Activated naive CD4-positive, alpha-beta T cell treated with anti-CD3 and anti-CD28 coated beads for 36 hours (primary cell): ENCODE measurements around the gene WNT2B. TPM values are rescaled to one million over a fixed set of nuclear protein-coding genes. Genes with fewer than 3 reads are reported as not detected.

Source experiments
- CTCF ChIA-PET: fragments of 350-600 bp; sonication (Branson Sonifier 250); formaldehyde crosslinking; loops from one replicate; lab custom pipeline; 2021; ENCODE audit warnings: antibody characterized with exemption; lab: Charles Lee
- DNase-seq: peaks from one replicate; pipeline ENCODE4 v3.0.0-alpha.2; 2020
- H3K27ac Mint-ChIP-seq: one replicate; pipeline ENCODE4 v1.8.0; 2021; ENCODE audit warnings: mild to moderate bottlenecking, mixed read lengths
- H3K27me3 Mint-ChIP-seq: one replicate; pipeline ENCODE4 v1.8.0; 2021; ENCODE audit warnings: low read depth, mixed read lengths
- H3K36me3 Mint-ChIP-seq: one replicate; pipeline ENCODE4 v1.8.0; 2021; ENCODE audit warnings: low read depth, mixed read lengths
- H3K4me1 Mint-ChIP-seq: one replicate; pipeline ENCODE4 v1.8.0; 2021; ENCODE audit warnings: low read depth, mixed read lengths
- H3K4me3 Mint-ChIP-seq: one replicate; pipeline ENCODE4 v1.8.0; 2021; ENCODE audit warnings: mild to moderate bottlenecking, moderate library complexity, mixed read lengths
- H3K9me3 Mint-ChIP-seq: one replicate; pipeline ENCODE4 v1.8.0; 2021; ENCODE audit warnings: mixed read lengths
- intact Hi-C: fragments of 100-400 bp; cut with micrococcal nuclease; formaldehyde crosslinking; loops from one replicate; pipeline ENCODE4 v1.15.1; 2023
- total RNA-seq, 2 experiments: library from RNA; stranded (reverse); gene quantifications; one replicate each; pipeline ENCODE4 v1.2.3, GENCODE V29; 2021

WNT2B gene
- total RNA-seq, 2 experiments from 2014 or later, result 0.12 TPM; not detected in 1

- intact Hi-C loops, result no loop called here
- H3K27ac Mint-ChIP-seq, result no peak overlapping the region
- no peaks in the 10 kb centered on the region for H3K9me3 Mint-ChIP-seq
- no peak for DNase-seq
- no peaks in the 10 kb centered on the region for H3K27me3 Mint-ChIP-seq
- H3K4me1 Mint-ChIP-seq, result no peaks in the 10 kb centered on the region
- H3K4me3 Mint-ChIP-seq, result no peak overlapping the region
- CTCF ChIA-PET, result interaction anchor here (0.7 to 1.6 kb wide), 2 partner anchors 11 to 13 kb away, joined by 3 read pairs; no protein-coding TSS in a partner anchor
- peaks cover 4% of the 10 kb centered on the region for H3K36me3 Mint-ChIP-seq
Observed at GRCh38 chr1:112532064-112532463, 23.3 kb downstream of the WNT2B start.

DNA sequence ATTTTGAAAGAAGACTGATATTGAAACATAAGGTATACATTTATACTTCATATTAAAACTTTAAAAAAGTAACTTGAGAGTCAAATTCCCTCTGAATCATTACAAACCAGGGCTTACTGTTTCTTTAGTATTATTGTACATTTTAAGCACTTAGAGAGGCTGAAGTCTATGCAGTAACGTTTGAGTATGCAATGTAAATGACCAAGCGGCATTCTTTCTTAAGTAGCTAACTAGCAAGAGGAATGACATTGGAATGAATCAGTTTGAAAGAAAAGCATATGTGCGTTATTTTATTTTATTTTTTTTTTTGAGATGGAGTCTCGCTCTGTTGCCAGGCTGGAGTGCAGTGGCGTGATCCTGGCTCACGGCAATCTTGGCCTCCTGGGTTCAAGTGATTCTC lies 24.3 kb downstream of the WNT2B start:
- no peaks in the 10 kb centered on the region for H3K4me1 Mint-ChIP-seq
- no peaks in the 10 kb centered on the region for H3K27me3 Mint-ChIP-seq
- H3K36me3 Mint-ChIP-seq, result peaks cover 2% of the 10 kb centered on the region
- intact Hi-C loops, result no loop called here
- H3K9me3 Mint-ChIP-seq, result no peaks in the 10 kb centered on the region
- H3K27ac Mint-ChIP-seq, result no peak overlapping the region
- CTCF ChIA-PET, result interaction anchor here (1.6 kb wide), 1 partner anchor 10 kb away, joined by 3 read pairs; no protein-coding TSS in a partner anchor
- H3K4me3 Mint-ChIP-seq, result no peak overlapping the region
- DNase-seq, result no peak

GRCh38 chr1:112536561-112536960 lies 27.8 kb downstream of the WNT2B start:
- Mint-ChIP-seq H3K27ac (no peak overlapping the region), H3K4me3 (no peak overlapping the region), H3K4me1 (no peaks in the 10 kb centered on the region), H3K27me3 (no peaks in the 10 kb centered on the region), H3K9me3 (no peaks in the 10 kb centered on the region), H3K36me3 (peaks cover 8% of the 10 kb centered on the region)
- intact Hi-C loops, result no loop called here
- DNase-seq, result no peak
- CTCF ChIA-PET, result no interaction called here

DNA sequence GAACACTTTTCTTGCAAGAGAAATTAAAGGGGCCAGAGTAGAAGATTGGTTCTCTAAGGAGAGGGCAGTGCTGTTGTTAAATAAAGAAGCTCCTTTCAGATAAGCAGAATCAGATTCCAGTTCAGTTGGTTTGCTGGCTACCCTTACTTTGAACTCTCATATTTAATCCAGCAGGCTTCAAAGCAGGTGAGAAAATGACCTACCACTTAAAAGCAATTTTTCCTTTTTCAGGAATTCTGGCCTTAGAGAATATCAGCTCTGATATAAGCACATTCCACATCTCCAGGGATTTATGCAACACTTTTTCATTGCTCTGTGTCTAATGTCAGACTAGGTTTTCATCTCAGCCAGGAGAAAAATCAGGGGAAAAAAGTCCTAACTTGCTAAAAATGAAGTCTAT lies 28.7 kb downstream of the WNT2B start:
- no peaks in the 10 kb centered on the region for H3K9me3 Mint-ChIP-seq
- no peak overlapping the region for H3K4me3 Mint-ChIP-seq
- DNase-seq, result no peak
- intact Hi-C loops, result no loop called here
- H3K27me3 Mint-ChIP-seq, result no peaks in the 10 kb centered on the region
- no peak overlapping the region for H3K27ac Mint-ChIP-seq
- peaks cover 8% of the 10 kb centered on the region for H3K36me3 Mint-ChIP-seq
- no peaks in the 10 kb centered on the region for H3K4me1 Mint-ChIP-seq
- CTCF ChIA-PET, result no interaction called here

- no peak overlapping the region for H3K4me3 Mint-ChIP-seq
- intact Hi-C loops, result no loop called here
- H3K27ac Mint-ChIP-seq, result no peak overlapping the region
- H3K4me1 Mint-ChIP-seq, result no peaks in the 10 kb centered on the region
- H3K36me3 Mint-ChIP-seq, result peaks cover 5% of the 10 kb centered on the region
- H3K27me3 Mint-ChIP-seq, result no peaks in the 10 kb centered on the region
- H3K9me3 Mint-ChIP-seq, result no peaks in the 10 kb centered on the region
- CTCF ChIA-PET, result interaction anchor here (1.9 kb wide), 1 partner anchor 37 kb away, joined by 7 read pairs; no protein-coding TSS in a partner anchor
- no peak for DNase-seq
Observed at GRCh38 chr1:112538883-112539282, 30.1 kb downstream of the WNT2B start.

GRCh38 chr1:112540226-112540794 lies 31.5 kb downstream of the WNT2B start:
- peaks cover 2% of the 10 kb centered on the region for H3K4me1 Mint-ChIP-seq
- CTCF ChIA-PET, result interaction anchor here (0.6 kb wide), 1 partner anchor 104 kb away, joined by 4 read pairs; no protein-coding TSS in a partner anchor
- H3K36me3 Mint-ChIP-seq, result peaks cover 5% of the 10 kb centered on the region
- DNase-seq, result no peak
- H3K27me3 Mint-ChIP-seq, result no peaks in the 10 kb centered on the region
- H3K9me3 Mint-ChIP-seq, result no peaks in the 10 kb centered on the region
- H3K4me3 Mint-ChIP-seq, result no peak overlapping the region
- no peak overlapping the region for H3K27ac Mint-ChIP-seq
- intact Hi-C loops, result no loop called here

- peaks cover 5% of the 10 kb centered on the region for H3K36me3 Mint-ChIP-seq
- CTCF ChIA-PET, result no interaction called here
- H3K27ac Mint-ChIP-seq, result no peak overlapping the region
- H3K9me3 Mint-ChIP-seq, result no peaks in the 10 kb centered on the region
- peaks cover 2% of the 10 kb centered on the region for H3K4me1 Mint-ChIP-seq
- intact Hi-C loops, result no loop called here
- no peak for DNase-seq
- H3K4me3 Mint-ChIP-seq, result no peak overlapping the region
- no peaks in the 10 kb centered on the region for H3K27me3 Mint-ChIP-seq
Observed at GRCh38 chr1:112541299-112541698, 32.5 kb downstream of the WNT2B start.

DNA sequence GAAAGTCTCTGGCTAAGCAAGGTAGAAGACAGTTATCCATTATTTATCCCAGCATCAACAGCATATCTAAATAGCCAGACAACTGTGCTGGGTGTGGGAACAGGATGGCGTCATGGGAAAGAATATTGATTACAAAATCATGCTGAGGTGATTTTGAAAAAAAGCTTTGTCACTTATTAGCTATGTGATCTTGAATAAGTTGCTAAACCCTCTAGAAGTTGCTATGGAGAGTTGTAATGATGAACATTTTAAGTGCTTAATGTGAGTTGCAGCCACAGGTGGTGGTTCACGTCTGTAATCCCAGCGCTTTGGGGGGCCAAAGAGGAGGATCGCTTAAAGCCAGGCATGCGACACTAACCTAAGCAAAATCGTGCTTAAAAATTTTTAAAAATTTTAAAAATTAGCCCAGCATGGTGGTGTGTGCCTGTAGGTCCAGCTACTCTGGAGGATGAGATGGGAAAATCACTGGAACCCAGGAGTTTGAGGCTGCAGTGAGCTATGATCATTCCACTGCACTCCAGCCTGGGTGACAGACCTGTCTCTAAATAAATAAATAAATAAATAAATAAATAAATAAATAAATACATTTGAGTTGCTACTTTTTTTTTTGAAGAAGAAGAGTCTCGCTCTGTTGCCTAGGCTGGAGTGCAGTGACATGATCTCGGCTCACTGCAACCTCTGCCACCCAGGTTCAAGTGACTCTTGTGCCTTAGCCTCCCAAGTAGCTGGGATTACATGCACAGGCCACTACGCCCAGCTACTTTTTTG lies 33.6 kb downstream of the WNT2B start:
- no peak for DNase-seq
- Mint-ChIP-seq H3K9me3 (no peaks in the 10 kb centered on the region), H3K4me3 (no peak overlapping the region), H3K36me3 (peaks cover 5% of the 10 kb centered on the region), H3K27me3 (no peaks in the 10 kb centered on the region), H3K27ac (no peak overlapping the region), H3K4me1 (peaks cover 2% of the 10 kb centered on the region)
- CTCF ChIA-PET, result interaction anchor here (0.6 to 2.0 kb wide), 4 partner anchors 10 to 573 kb away, joined by 3 to 6 read pairs (median 3); no protein-coding TSS in a partner anchor
- intact Hi-C loops, result no loop called here

GRCh38 chr1:112544011-112544688 lies 35.4 kb downstream of the WNT2B start:
- Mint-ChIP-seq H3K4me1 (peaks cover 2% of the 10 kb centered on the region), H3K4me3 (no peak overlapping the region), H3K27me3 (no peaks in the 10 kb centered on the region), H3K27ac (no peak overlapping the region), H3K9me3 (no peaks in the 10 kb centered on the region), H3K36me3 (peaks cover 8% of the 10 kb centered on the region)
- CTCF ChIA-PET, result interaction anchor here (0.9 to 1.2 kb wide), 3 partner anchors 12 to 61 kb away, joined by 3 read pairs; no protein-coding TSS in a partner anchor
- no peak for DNase-seq
- intact Hi-C loops, result no loop called here

DNA sequence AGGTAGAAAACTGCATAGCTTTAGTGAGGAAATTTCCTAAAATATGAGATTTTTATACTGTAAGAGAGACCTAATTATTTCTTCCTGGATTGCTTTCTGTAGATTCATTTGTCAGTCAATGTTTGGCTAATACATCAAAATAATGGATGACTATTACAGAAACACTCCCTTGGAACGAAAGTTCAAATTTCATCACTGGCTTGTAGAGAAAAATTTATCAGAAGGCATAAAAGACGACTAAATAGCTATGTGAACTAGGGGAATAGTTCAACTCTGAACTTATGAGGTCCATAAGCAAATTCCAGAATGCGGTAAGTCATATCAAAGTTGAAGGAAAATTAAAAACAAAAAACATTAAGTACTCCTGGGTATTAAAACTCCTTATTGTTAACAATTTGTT lies 36.0 kb downstream of the WNT2B start:
- H3K27ac Mint-ChIP-seq, result no peak overlapping the region
- peaks cover 8% of the 10 kb centered on the region for H3K36me3 Mint-ChIP-seq

DNA sequence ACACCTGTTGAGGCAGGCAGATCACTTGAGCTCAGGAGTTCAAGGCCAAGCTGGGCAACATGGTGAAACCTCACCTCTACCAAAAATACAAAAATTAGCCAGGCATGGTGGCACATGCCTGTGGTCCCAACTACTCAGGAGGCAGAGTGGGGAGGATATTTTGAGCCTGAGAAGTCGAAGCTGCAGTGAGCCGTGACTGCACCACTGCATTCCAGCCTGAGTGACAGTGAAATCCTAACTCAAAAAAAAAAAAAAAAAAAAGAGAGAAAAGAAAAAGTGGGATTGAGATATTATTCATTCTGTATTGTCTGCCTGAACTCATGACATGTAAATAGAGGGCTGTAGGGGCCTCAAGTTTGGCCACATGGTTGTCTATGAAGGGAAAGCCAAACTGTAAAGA lies 37.3 kb downstream of the WNT2B start:
- Mint-ChIP-seq H3K9me3 (no peaks in the 10 kb centered on the region), H3K27ac (no peak overlapping the region), H3K36me3 (peaks cover 6% of the 10 kb centered on the region), H3K27me3 (no peaks in the 10 kb centered on the region), H3K4me3 (no peak overlapping the region), H3K4me1 (peaks cover 2% of the 10 kb centered on the region)
- intact Hi-C loops, result no loop called here
- no peak for DNase-seq
- CTCF ChIA-PET, result no interaction called here

More for the DNA sequence above, 36.0 kb downstream of the WNT2B start:
- Mint-ChIP-seq H3K4me3 (no peak overlapping the region), H3K9me3 (no peaks in the 10 kb centered on the region), H3K27me3 (no peaks in the 10 kb centered on the region), H3K4me1 (peaks cover 2% of the 10 kb centered on the region)
- DNase-seq, result no peak
- CTCF ChIA-PET, result interaction anchor here (0.9 to 1.2 kb wide), 2 partner anchors 12 to 60 kb away, joined by 3 read pairs; no protein-coding TSS in a partner anchor
- intact Hi-C loops, result no loop called here

- intact Hi-C loops, result no loop called here
- Mint-ChIP-seq H3K27me3 (no peaks in the 10 kb centered on the region), H3K4me3 (no peak overlapping the region), H3K27ac (no peak overlapping the region), H3K4me1 (peaks cover 2% of the 10 kb centered on the region), H3K9me3 (no peaks in the 10 kb centered on the region), H3K36me3 (peaks cover 4% of the 10 kb centered on the region)
- CTCF ChIA-PET, result no interaction called here
- DNase-seq, result no peak
Observed at GRCh38 chr1:112548547-112548946, 39.8 kb downstream of the WNT2B start.
